T-helper 2 cell treated with Interferon-gamma antibody and Interleukin-4, amounts not matched to agents 100 ng/mL and 5 ng/mL, for 36 hours (primary cell): ENCODE measurements around the gene ACACB. TPM values are rescaled to one million over a fixed set of nuclear protein-coding genes. Genes with fewer than 3 reads are reported as not detected.

Experiments used
- intact Hi-C: fragments of 100-400 bp; cut with micrococcal nuclease; formaldehyde crosslinking; loops from one replicate; pipeline ENCODE4 v1.15.1; 2023
- total RNA-seq: library from RNA; stranded (reverse); gene quantifications from 2 replicates; pipeline ENCODE4 v1.2.3, GENCODE V29; 2022

The ACACB gene
- total RNA-seq, 1 donor from 2014 or later, result 16.0 TPM

- intact Hi-C loops, result no loop called here
Measured at GRCh38 chr12:109295764-109296425, 179.5 kb downstream of the ACACB start.

GRCh38 chr12:109296431-109296830 is 180.0 kb downstream of the ACACB start:
- intact Hi-C loops, result no loop called here

- intact Hi-C loops, result no loop called here
Measured at GRCh38 chr12:109299849-109300248, 183.5 kb downstream of the ACACB start.

- intact Hi-C loops, result no loop called here
Measured at GRCh38 chr12:109301643-109302168, 185.3 kb downstream of the ACACB start.

GRCh38 chr12:109302358-109302757 is 186.0 kb downstream of the ACACB start:
- intact Hi-C loops, result no loop called here

GRCh38 chr12:109302770-109303169 is 186.4 kb downstream of the ACACB start:
- intact Hi-C loops, result no loop called here

GRCh38 chr12:109304485-109304884 is 188.1 kb downstream of the ACACB start:
- intact Hi-C loops, result no loop called here

- intact Hi-C loops, result no loop called here
Measured at GRCh38 chr12:109305547-109305946, 189.2 kb downstream of the ACACB start.

- intact Hi-C loops, result no loop called here
Measured at GRCh38 chr12:109307051-109307450, 190.7 kb downstream of the ACACB start.

GRCh38 chr12:109308534-109309380 is 192.4 kb downstream of the ACACB start, which contains the start of gene FOXN4:
Gene FOXN4, minus strand, starts transcription at chr12:109309284. Its CDS starts 963 bp downstream, at chr12:109308321.
- intact Hi-C loops, result no loop called here

- intact Hi-C loops, result no loop called here
Measured at GRCh38 chr12:109309381-109310246, 193.2 kb downstream of the ACACB start.

- intact Hi-C loops, result no loop called here
Measured at GRCh38 chr12:109310247-109311125, 194.1 kb downstream of the ACACB start.

Other genes starting within 250 kb of the ACACB start
- not detected in 2 replicates for gene DAO, start 236.5 kb upstream of the ACACB start, total RNA-seq
- not detected in 2 replicates for gene SVOP, start 95.5 kb upstream of the ACACB start, total RNA-seq
- gene USP30, start 64.0 kb upstream of the ACACB start, total RNA-seq, result 7.3 and 7.8 TPM in 2 replicates
- 18.6 and 19.3 TPM in 2 replicates for gene ALKBH2, start 23.1 kb upstream of the ACACB start, total RNA-seq
- gene UNG, start 19.0 kb upstream of the ACACB start, total RNA-seq, result 75.6 and 79.9 TPM in 2 replicates
- not detected in 2 replicates for gene FOXN4, start 192.7 kb downstream of the ACACB start, total RNA-seq
- gene MYO1H, start 231.3 kb downstream of the ACACB start, total RNA-seq, result not detected in 2 replicates